Testis (tissue), 3 donors: ENCODE results near the gene KLF11. TPM values are rescaled to one million over a fixed set of nuclear protein-coding genes. Genes with fewer than 3 reads are reported as not detected.

Experiments used
- DNase-seq: peaks from one replicate; pipeline ENCODE4 v3.0.0-alpha.2; 2019
- H3K27ac ChIP-seq, 2 donors: fragments of 200-600 bp; sonication (generic); one replicate each; pipeline ENCODE4 v1.5.1; 2019
- H3K27me3 ChIP-seq: fragments of 200-600 bp; sonication (generic); one replicate; pipeline ENCODE4 v1.5.1; 2019
- H3K36me3 ChIP-seq: fragments of 200-600 bp; sonication (generic); one replicate; pipeline ENCODE4 v1.5.1; 2017; ENCODE audit warnings: low read depth; ENCODE audit errors: missing control alignments
- H3K4me1 ChIP-seq: fragments of 200-600 bp; sonication (generic); one replicate; pipeline ENCODE4 v1.5.1; 2019
- H3K4me3 ChIP-seq, 2 donors: fragments of 200-600 bp; sonication (generic); one replicate each; pipeline ENCODE4 v1.5.1; 2017 to 2019
- H3K9me3 ChIP-seq: fragments of 200-600 bp; sonication (generic); one replicate; pipeline ENCODE4 v1.5.1; 2017
- CTCF ChIP-seq, 3 experiments: fragments of 450-650 bp in 2 of 3; fragments of 200-600 bp in 1 of 3; sonication (generic) in 1 of 3; IDR thresholded peaks; one replicate each; pipeline ENCODE4 v1.5.1; 2016 to 2019; ENCODE audit warnings: antibody characterized with exemption in 3 of 3, mild to moderate bottlenecking in 2 of 3, moderate library complexity in 1 of 3
- POLR2A ChIP-seq: fragments of 450-650 bp; IDR thresholded peaks from one replicate; pipeline ENCODE4 v1.6.1; 2017; ENCODE audit warnings: antibody characterized with exemption, mild to moderate bottlenecking, moderate library complexity
- WGBS, 2 donors: methylation state at CpG; one replicate each; pipeline ENCODE4 v1.1.5; 2018; 5-methylcytosine and 5-hydroxymethylcytosine counted together
- intact Hi-C: fragments of 100-400 bp; cut with DNase I; formaldehyde crosslinking; loops from one replicate; pipeline ENCODE4 v1.15.1; 2023; ENCODE audit warnings: low total_unique reads
- polyA plus RNA-seq: library from polyadenylated mRNA; stranded (reverse); fragments of 350-450 nt; fragmentation: Illumina TruSeq; extraction: RNeasy Lipid Tissue Mini Kit (QIAGEN cat#74804); gene quantifications from one replicate; pipeline ENCODE4 v1.2.3, GENCODE V29; 2014; ENCODE audit warnings: low read depth, low replicate concordance; ENCODE audit not compliant: insufficient read depth
- total RNA-seq, 2 donors: library from RNA; depleted of rRNA; stranded (reverse); fragments of >200 nt; gene quantifications; one replicate each; pipeline ENCODE4 v1.2.3, GENCODE V29; 2016

The KLF11 gene
- total and polyA plus RNA-seq, 3 donors from 2014 or later, result 55.0 to 72.2 (median 55.3) TPM

- Histone ChIP-seq H3K36me3 (no peaks in the 10 kb centered on the region), H3K4me1 (peaks cover 20% of the 10 kb centered on the region), H3K9me3 (no peaks in the 10 kb centered on the region), H3K27me3 (no peaks in the 10 kb centered on the region), H3K4me3 (no peak overlapping the region), H3K27ac (no peak overlapping the region)
- no peak for DNase-seq
- 32 to 49% methylated on average over 7 of the region's 7 CpGs for WGBS, 2 donors
- intact Hi-C loops, result loop anchor here (10.0 kb wide), 1 partner anchor 62 kb away; no protein-coding TSS in a partner anchor
- no peak for TF ChIP-seq CTCF (IDR thresholded peaks at IDR 0.05)
- TF ChIP-seq POLR2A, result no peak
Measured at GRCh38 chr2:10046931-10047330, 3.6 kb downstream of the KLF11 start.

- Histone ChIP-seq H3K27me3 (no peaks in the 10 kb centered on the region), H3K4me3 (no peak overlapping the region), H3K9me3 (no peaks in the 10 kb centered on the region), H3K4me1 (peaks cover 11% of the 10 kb centered on the region), H3K27ac (no peak overlapping the region), H3K36me3 (no peaks in the 10 kb centered on the region)
- TF ChIP-seq POLR2A (no peak), CTCF (IDR thresholded peaks at IDR 0.05) (no peak)
- intact Hi-C loops, result loop anchor here (10.0 kb wide), 1 partner anchor 63 kb away; no protein-coding TSS in a partner anchor
- DNase-seq, result no peak
- WGBS, 2 donors, result 82 to 86% methylated on average over 11 to 15 of the region's 15 CpGs
Measured at GRCh38 chr2:10047616-10048500, 4.5 kb downstream of the KLF11 start.

- H3K36me3 ChIP-seq, result no peaks in the 10 kb centered on the region
- no peak for DNase-seq
- 64 to 66% methylated on average over 10 of the region's 10 CpGs for WGBS, 2 donors
- no peak overlapping the region for H3K4me3 ChIP-seq
- no peak for TF ChIP-seq POLR2A
- TF ChIP-seq CTCF (IDR thresholded peaks at IDR 0.05), result peak in 2 of 3 experiments; percentile 24 to 59
- H3K27me3 ChIP-seq, result no peaks in the 10 kb centered on the region
- H3K4me1 ChIP-seq, result peaks cover 11% of the 10 kb centered on the region
- H3K9me3 ChIP-seq, result no peaks in the 10 kb centered on the region
- intact Hi-C loops, result loop anchor here (10.0 kb wide), 1 partner anchor 64 kb away; no protein-coding TSS in a partner anchor
- no peak overlapping the region for H3K27ac ChIP-seq
Measured at GRCh38 chr2:10048501-10049171, 5.3 kb downstream of the KLF11 start.

- intact Hi-C loops, result no loop called here
- Histone ChIP-seq H3K4me1 (no peaks in the 10 kb centered on the region), H3K27ac (no peak overlapping the region), H3K9me3 (no peaks in the 10 kb centered on the region), H3K36me3 (no peaks in the 10 kb centered on the region), H3K4me3 (no peak overlapping the region), H3K27me3 (no peaks in the 10 kb centered on the region)
- 86 to 92% methylated on average over 15 to 16 of the region's 16 CpGs for WGBS, 2 donors
- TF ChIP-seq POLR2A, result no peak
- no peak for DNase-seq
Measured at GRCh38 chr2:10052216-10052615, 8.9 kb downstream of the KLF11 start.

GRCh38 chr2:10053351-10053750 is 10.0 kb downstream of the KLF11 start:
- no peak for TF ChIP-seq POLR2A
- no peak for TF ChIP-seq CTCF (IDR thresholded peaks at IDR 0.05)
- intact Hi-C loops, result no loop called here
- DNase-seq, result no peak
- WGBS, 2 donors, result 83 to 90% methylated on average over 4 of the region's 4 CpGs
- Histone ChIP-seq H3K27me3 (no peaks in the 10 kb centered on the region), H3K27ac (no peak overlapping the region), H3K36me3 (no peaks in the 10 kb centered on the region), H3K4me1 (peaks cover 8% of the 10 kb centered on the region), H3K4me3 (no peak overlapping the region), H3K9me3 (no peaks in the 10 kb centered on the region)
